ENCODE results near the gene SERPINA6. TPM values are rescaled to one million over a fixed set of nuclear protein-coding genes. Genes with fewer than 3 reads are reported as not detected.
A peak's percentile ranks its signal among the peaks of the same experiment; 100 is the strongest.
"Not testable (repeated sequence)": the region's sequence is repeated elsewhere in the genome, so short reads cannot be mapped to it uniquely, and the experiment has no call there.

The SERPINA6 gene
- total RNA-seq, 6 experiments from 2014 or later = 185 to 407 (median 236) TPM

DNA sequence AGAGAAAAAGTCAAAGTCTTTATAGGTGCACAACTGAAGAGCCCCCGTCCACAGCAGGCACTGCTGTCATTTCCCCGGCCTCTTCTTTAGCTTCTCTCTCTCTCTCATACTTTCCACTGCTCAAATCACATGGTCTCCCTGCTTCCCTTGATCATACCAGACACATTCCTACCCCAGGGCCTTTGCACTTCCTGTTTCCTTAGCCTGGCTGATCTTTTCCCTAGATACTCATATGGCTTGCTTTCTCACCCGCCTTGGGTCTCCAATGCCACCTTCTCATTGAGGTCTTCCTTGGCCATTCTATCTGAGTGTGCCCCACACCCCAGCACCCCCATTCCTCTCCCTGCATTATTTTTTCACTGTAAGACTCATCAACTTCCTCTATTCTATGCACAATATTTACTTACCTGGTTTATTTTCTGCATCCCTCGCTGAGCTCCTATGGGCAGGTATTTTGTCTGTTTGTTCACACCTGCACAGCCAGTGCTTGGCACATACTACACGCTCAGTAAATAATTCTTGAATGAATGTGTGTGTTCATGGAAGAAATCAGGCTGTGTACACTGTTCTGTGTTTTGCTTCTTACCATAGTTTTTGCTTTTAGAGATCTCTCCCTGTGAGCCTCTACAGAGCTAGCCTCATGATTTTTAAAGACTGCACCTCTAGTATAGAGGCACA lies 33.4 kb upstream of the SERPINA6 start:
- intact Hi-C loops (cut with DNase I) = no loop called here
- TF ChIP-seq, protein P1, sequence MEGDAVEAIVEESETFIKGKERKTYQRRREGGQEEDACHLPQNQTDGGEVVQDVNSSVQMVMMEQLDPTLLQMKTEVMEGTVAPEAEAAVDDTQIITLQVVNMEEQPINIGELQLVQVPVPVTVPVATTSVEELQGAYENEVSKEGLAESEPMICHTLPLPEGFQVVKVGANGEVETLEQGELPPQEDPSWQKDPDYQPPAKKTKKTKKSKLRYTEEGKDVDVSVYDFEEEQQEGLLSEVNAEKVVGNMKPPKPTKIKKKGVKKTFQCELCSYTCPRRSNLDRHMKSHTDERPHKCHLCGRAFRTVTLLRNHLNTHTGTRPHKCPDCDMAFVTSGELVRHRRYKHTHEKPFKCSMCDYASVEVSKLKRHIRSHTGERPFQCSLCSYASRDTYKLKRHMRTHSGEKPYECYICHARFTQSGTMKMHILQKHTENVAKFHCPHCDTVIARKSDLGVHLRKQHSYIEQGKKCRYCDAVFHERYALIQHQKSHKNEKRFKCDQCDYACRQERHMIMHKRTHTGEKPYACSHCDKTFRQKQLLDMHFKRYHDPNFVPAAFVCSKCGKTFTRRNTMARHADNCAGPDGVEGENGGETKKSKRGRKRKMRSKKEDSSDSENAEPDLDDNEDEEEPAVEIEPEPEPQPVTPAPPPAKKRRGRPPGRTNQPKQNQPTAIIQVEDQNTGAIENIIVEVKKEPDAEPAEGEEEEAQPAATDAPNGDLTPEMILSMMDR (IDR thresholded peaks at IDR 0.05) = no peak
- no peak for TF ChIP-seq POLR2A (IDR thresholded peaks at IDR 0.05)
- H3K9me3 ChIP-seq = no peaks in the 10 kb centered on the region
- no peak for DNase-seq
- H3K4me1 ChIP-seq = peaks cover 0 to 21% (median 10%) of the 10 kb centered on the region in 4 donors
- no peaks in the 10 kb centered on the region for H3K27me3 ChIP-seq
- no peak overlapping the region for H3K4me3 ChIP-seq
- 41% methylated on average over 3 of the region's 5 CpGs for WGBS (ENCODE audit: insufficient coverage, low coverage, low lambda C conversion rate, missing lambda C conversion rate)
- H3K27ac ChIP-seq = no peak overlapping the region
- H3K36me3 ChIP-seq = no peaks in the 10 kb centered on the region
- peak in 3 of 4 donors; percentile 18 to 32 (median 18) for ATAC-seq

DNA sequence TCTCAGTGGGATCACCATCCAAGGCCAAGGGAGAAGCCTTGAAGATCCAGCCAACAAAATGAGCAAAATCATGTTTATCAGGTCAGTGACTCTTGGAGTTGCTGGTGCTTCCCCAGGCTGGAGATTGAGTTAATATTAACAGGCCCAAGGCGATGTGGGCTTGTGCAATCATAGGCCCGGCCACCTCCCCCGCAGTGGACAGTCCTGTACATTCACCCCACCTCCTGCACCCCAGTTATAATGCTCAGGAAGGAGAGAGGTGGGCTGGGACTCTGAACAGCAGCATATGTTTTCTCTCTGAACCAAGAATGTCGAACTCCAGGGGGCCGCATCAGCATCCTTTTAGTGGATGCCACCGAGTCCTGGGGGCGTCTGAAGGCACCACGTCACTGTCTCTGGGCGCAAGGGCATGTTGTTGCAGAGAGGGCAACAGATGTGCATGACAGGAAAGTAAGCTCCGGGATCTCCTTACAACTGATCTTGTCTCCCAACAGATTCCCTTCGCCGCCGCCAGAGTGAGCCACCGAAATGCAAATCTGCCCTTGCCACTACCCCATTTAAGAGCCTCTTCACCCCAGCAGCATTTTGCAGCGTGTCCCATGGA lies 32.2 kb upstream of the SERPINA6 start:
- ATAC-seq (peak; percentile 94 to 98 (median 95)), DNase-seq (peak; percentile 68 to 84 (median 82))
- H3K4me3 ChIP-seq = peak overlapping the region in 2 of 3 donors; percentile 21 to 37
- no peaks in the 10 kb centered on the region for H3K9me3 ChIP-seq
- TF ChIP-seq, protein P1 (IDR thresholded peaks at IDR 0.05) = peak; percentile 31 to 63 (median 46)
- no peak for TF ChIP-seq POLR2A (IDR thresholded peaks at IDR 0.05)
- no peaks in the 10 kb centered on the region for H3K36me3 ChIP-seq
- H3K4me1 ChIP-seq = peaks cover 0 to 14% (median 7%) of the 10 kb centered on the region in 4 donors
- no peaks in the 10 kb centered on the region for H3K27me3 ChIP-seq
- peak overlapping the region in 2 of 3 donors; percentile 23 to 78 for H3K27ac ChIP-seq
- WGBS (ENCODE audit: insufficient coverage, low coverage, low lambda C conversion rate, missing lambda C conversion rate) = 9% methylated on average over 13 of the region's 15 CpGs
- intact Hi-C loops (cut with DNase I) = no loop called here

DNA sequence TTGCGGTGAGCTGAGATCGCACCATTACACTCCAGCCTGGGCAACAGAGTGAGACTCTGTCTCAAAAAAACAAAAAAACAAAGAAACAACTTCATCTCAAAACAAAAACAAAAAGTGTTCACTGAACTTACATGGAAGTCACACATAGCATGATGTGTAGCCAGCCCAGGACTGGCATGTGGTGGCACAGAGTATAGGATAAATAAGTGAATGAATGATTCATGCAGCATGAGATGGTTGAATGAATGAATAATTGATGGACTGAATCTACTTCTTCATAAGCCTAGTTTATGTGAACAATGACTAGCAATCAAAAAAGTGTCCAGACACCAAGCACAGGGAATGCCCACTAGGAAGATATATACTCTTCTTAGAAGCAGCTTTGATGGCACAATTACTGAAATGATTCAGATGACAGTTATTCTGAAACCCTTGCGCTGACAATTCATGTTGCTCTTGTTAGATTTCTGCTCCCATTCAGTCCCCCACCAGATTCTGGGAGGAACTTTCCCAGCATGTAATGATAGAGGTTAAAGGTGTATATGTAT lies 31.6 kb upstream of the SERPINA6 start:
- 73% methylated on average over 3 of the region's 3 CpGs for WGBS (ENCODE audit: insufficient coverage, low coverage, low lambda C conversion rate, missing lambda C conversion rate)
- H3K4me1 ChIP-seq = peaks cover 0 to 14% (median 7%) of the 10 kb centered on the region in 4 donors
- H3K4me3 ChIP-seq = no peak overlapping the region
- H3K27ac ChIP-seq = peak overlapping the region; percentile 23 to 34 (median 24)
- no peaks in the 10 kb centered on the region for H3K36me3 ChIP-seq
- intact Hi-C loops (cut with DNase I) = no loop called here
- no peak for TF ChIP-seq POLR2A (IDR thresholded peaks at IDR 0.05)
- TF ChIP-seq, protein P1 (IDR thresholded peaks at IDR 0.05) = no peak
- H3K9me3 ChIP-seq = no peaks in the 10 kb centered on the region
- DNase-seq (no peak), ATAC-seq (no peak)
- no peaks in the 10 kb centered on the region for H3K27me3 ChIP-seq

DNA sequence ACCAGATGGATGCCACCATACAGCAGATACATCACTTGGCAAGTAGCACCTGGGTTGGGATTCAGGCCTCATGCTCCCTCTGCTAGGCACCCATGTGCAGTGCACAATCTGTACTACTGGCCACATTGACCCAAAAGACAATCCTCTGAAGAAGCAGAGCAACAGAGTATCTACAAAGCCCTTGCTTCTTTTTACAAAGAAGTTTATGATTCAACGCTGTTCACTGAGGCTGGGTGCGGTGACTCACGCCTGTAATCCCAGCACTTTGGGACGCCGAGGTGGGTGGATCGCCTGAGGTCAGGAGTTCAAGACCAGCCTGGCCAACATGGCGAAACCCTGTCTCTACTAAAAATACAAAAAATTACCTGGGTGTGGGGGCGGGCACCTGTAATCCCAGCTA lies 31.1 kb upstream of the SERPINA6 start:
- ATAC-seq; H3K36me3 ChIP-seq; H3K4me3 ChIP-seq; DNase-seq; H3K27ac ChIP-seq; H3K9me3 ChIP-seq; H3K27me3 ChIP-seq; intact Hi-C loops (cut with DNase I): not testable (repeated sequence)
- H3K4me1 ChIP-seq = peaks cover 0 to 14% (median 7%) of the 10 kb centered on the region in 4 donors
- WGBS (ENCODE audit: insufficient coverage, low coverage, low lambda C conversion rate, missing lambda C conversion rate) = 61% methylated on average over 7 of the region's 8 CpGs

DNA sequence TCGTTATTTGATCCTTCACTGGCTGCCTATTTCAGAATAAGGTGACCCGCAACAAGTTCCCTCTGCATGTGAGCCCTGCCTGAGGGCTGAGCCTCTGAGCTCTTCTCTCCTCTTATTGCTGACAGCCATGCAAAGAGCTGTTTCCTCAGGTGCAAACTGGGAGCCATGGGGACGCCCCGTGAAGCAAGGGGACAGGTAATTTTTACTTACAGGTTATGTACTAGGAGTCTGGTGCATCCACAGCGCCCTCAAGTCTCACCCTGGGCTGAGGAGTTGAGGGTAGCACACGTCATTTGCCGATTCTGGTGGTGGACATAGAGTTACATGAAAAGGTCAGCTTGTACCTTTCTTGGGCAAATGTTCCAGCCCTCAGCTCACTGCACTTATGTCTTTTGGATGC lies 26.1 kb upstream of the SERPINA6 start:
- no peak for TF ChIP-seq POLR2A (IDR thresholded peaks at IDR 0.05)
- TF ChIP-seq, protein P1 (IDR thresholded peaks at IDR 0.05) = no peak
- H3K9me3 ChIP-seq = no peaks in the 10 kb centered on the region
- peaks cover 0 to under 1% (median 0%) of the 10 kb centered on the region in 4 donors for H3K4me1 ChIP-seq
- intact Hi-C loops (cut with DNase I) = no loop called here
- H3K27me3 ChIP-seq = no peaks in the 10 kb centered on the region
- H3K4me3 ChIP-seq = no peak overlapping the region
- ATAC-seq (no peak), DNase-seq (no peak)
- no peaks in the 10 kb centered on the region for H3K36me3 ChIP-seq
- no peak overlapping the region for H3K27ac ChIP-seq
- WGBS (ENCODE audit: insufficient coverage, low coverage, low lambda C conversion rate, missing lambda C conversion rate) = 42% methylated on average over 3 of the region's 7 CpGs
